OCI-LY7 (cell line): ENCODE data around the gene ACSL3. TPM values are rescaled to one million over a fixed set of nuclear protein-coding genes. Genes with fewer than 3 reads are reported as not detected.

Experiments
- BruUV-seq: library from RNA; stranded (reverse); fragments of 400-500 nt; replicated peaks from 2 replicates; lab custom pipeline; 2021; lab: Mats Ljungman, UMichigan
- CTCF ChIA-PET: fragments of 300-600 bp; sonication (Branson Sonifier 250); formaldehyde crosslinking; loops from one replicate; lab custom pipeline; 2022; ENCODE audit warnings: antibody characterized with exemption; ENCODE audit not compliant: unreplicated experiment; lab: Charles Lee
- POLR2A ChIA-PET: fragments of 300-600 bp; sonication (Branson Sonifier 250); formaldehyde crosslinking; loops from one replicate; lab custom pipeline; 2022; ENCODE audit warnings: antibody characterized with exemption; lab: Charles Lee
- DNase-seq: peaks from one replicate; pipeline ENCODE4 v3.0.0-alpha.2; 2015; ENCODE audit warnings: low spot score
- H2AFZ ChIP-seq: fragments of 200-600 bp; sonication (generic), shearing (Covaris generic); 2 replicates; pipeline ENCODE4 v1.6.1; 2014; ENCODE audit warnings: mild to moderate bottlenecking, antibody characterized with exemption, low read length, moderate library complexity
- H3K27ac ChIP-seq: fragments of 200-600 bp; sonication (generic); 2 replicates; pipeline ENCODE4 v1.5.1; 2014; ENCODE audit warnings: mixed run types, low read depth, mild to moderate bottlenecking, moderate library complexity, low read length, inconsistent platforms; ENCODE audit not compliant: poor library complexity, severe bottlenecking
- H3K36me3 ChIP-seq: fragments of 200-600 bp; sonication (generic); 2 replicates; pipeline ENCODE4 v1.6.1; 2014; ENCODE audit warnings: mild to moderate bottlenecking, antibody characterized with exemption, low read length, moderate library complexity, mixed read lengths; ENCODE audit not compliant: insufficient read depth
- H3K4me1 ChIP-seq: fragments of 200-600 bp; sonication (generic); 2 replicates; pipeline ENCODE4 v1.5.1; 2014; ENCODE audit warnings: mild to moderate bottlenecking, low read length; ENCODE audit not compliant: insufficient read depth, poor library complexity, severe bottlenecking
- H3K4me2 ChIP-seq: fragments of 200-600 bp; sonication (generic); 2 replicates; pipeline ENCODE4 v1.6.1; 2014; ENCODE audit warnings: mild to moderate bottlenecking, low read length
- H3K4me3 ChIP-seq: fragments of 200-600 bp; sonication (generic); 2 replicates; pipeline ENCODE4 v1.5.1; 2014; ENCODE audit warnings: mild to moderate bottlenecking, low read depth, low read length; ENCODE audit not compliant: poor library complexity, severe bottlenecking
- H3K79me2 ChIP-seq: fragments of 200-600 bp; sonication (generic); 2 replicates; pipeline ENCODE4 v1.6.1; 2016; ENCODE audit warnings: low read depth, mild to moderate bottlenecking, low read length, moderate library complexity, mixed read lengths; ENCODE audit not compliant: insufficient read depth
- H3K9me2 ChIP-seq: fragments of 200-600 bp; sonication (generic); 2 replicates; pipeline ENCODE4 v1.6.1; 2016; ENCODE audit warnings: mild to moderate bottlenecking, low read length, mixed read lengths; ENCODE audit not compliant: insufficient read depth
- H3K9me3 ChIP-seq: fragments of 200-600 bp; sonication (generic); 2 replicates; pipeline ENCODE4 v1.6.1; 2014; ENCODE audit warnings: mild to moderate bottlenecking, mixed run types, low read length, mixed read lengths
- H4K20me1 ChIP-seq: fragments of 200-600 bp; sonication (generic); 2 replicates; pipeline ENCODE4 v1.6.1; 2014; ENCODE audit warnings: mild to moderate bottlenecking, antibody characterized with exemption, low read length, moderate library complexity, mixed read lengths; ENCODE audit not compliant: insufficient read depth
- CTCF ChIP-seq: fragments of 200-600 bp; sonication (generic); conservative IDR thresholded peaks from 2 replicates; pipeline ENCODE4 v1.5.1; 2014; ENCODE audit warnings: mild to moderate bottlenecking, antibody characterized with exemption, low read length, moderate library complexity, mixed read lengths
- EZH2phosphoT487 ChIP-seq: fragments of 200-600 bp; sonication (generic); IDR thresholded peaks from 2 replicates; pipeline ENCODE4 v1.6.1; 2018; ENCODE audit warnings: low read depth, borderline replicate concordance, mild to moderate bottlenecking, mixed run types, antibody characterized with exemption, low read length, moderate library complexity, mixed read lengths
- intact Hi-C: fragments of 100-400 bp; cut with micrococcal nuclease; formaldehyde crosslinking; loops from one replicate; pipeline ENCODE4 v1.10.0; 2022; ENCODE audit not compliant: unreplicated experiment
- total RNA-seq, 2 experiments: library from RNA; depleted of rRNA in 1 of 2; stranded (reverse); fragments of >200 nt in 1 of 2; shearing (Covaris generic) in 1 of 2; gene quantifications; 2 replicates each; pipeline ENCODE4 v1.2.3, GENCODE V29; 2014 to 2022

Gene ACSL3
- total RNA-seq, 2 experiments from 2014 or later = 62.6 to 83.2 TPM

- H3K27ac ChIP-seq = no peak overlapping the region
- ChIA-PET CTCF (no interaction called here), POLR2A (no interaction called here)
- H3K79me2 ChIP-seq = no peaks in the 10 kb centered on the region
- no peaks in the 10 kb centered on the region for H3K9me2 ChIP-seq
- TF ChIP-seq EZH2phosphoT487 (no peak), CTCF (no peak)
- H4K20me1 ChIP-seq = no peaks in the 10 kb centered on the region
- H2AFZ ChIP-seq = no peak overlapping the region
- no peak overlapping the region for H3K4me3 ChIP-seq
- no peak overlapping the region for H3K4me2 ChIP-seq
- no TSS peak for BruUV-seq
- H3K36me3 ChIP-seq = peaks cover 21% of the 10 kb centered on the region
- no peaks in the 10 kb centered on the region for H3K4me1 ChIP-seq
- intact Hi-C loops = no loop called here
- no peak for DNase-seq
- peaks cover 11% of the 10 kb centered on the region; the same call in 1 of the 2 replicates for H3K9me3 ChIP-seq
Measured at GRCh38 chr2:222942977-222943376, 82.1 kb downstream of the ACSL3 start.

GRCh38 chr2:222943820-222944219, 83.0 kb downstream of the ACSL3 start:
- Histone ChIP-seq H3K9me3 (peaks cover 3% of the 10 kb centered on the region; the same call in 1 of the 2 replicates), H3K9me2 (no peaks in the 10 kb centered on the region), H3K4me1 (no peaks in the 10 kb centered on the region), H3K4me3 (no peak overlapping the region), H3K4me2 (no peak overlapping the region), H3K36me3 (peaks cover 13% of the 10 kb centered on the region), H3K27ac (no peak overlapping the region), H3K79me2 (no peaks in the 10 kb centered on the region), H2AFZ (no peak overlapping the region), H4K20me1 (no peaks in the 10 kb centered on the region)
- no peak for DNase-seq
- POLR2A ChIA-PET = interaction anchor here (0.6 to 1.2 kb wide), 5 partner anchors 29 to 311 kb away, joined by 3 to 6 read pairs (median 4); no protein-coding TSS in a partner anchor
- intact Hi-C loops = no loop called here
- CTCF ChIA-PET = no interaction called here
- no TSS peak for BruUV-seq
- TF ChIP-seq CTCF = no peak
- no peak for TF ChIP-seq EZH2phosphoT487

- intact Hi-C loops = no loop called here
- ChIA-PET CTCF (no interaction called here), POLR2A (interaction anchor here (0.6 to 1.2 kb wide), 5 partner anchors 13 to 312 kb away, joined by 3 to 6 read pairs (median 5); no protein-coding TSS in a partner anchor)
- Histone ChIP-seq H3K9me3 (no peaks in the 10 kb centered on the region), H3K9me2 (no peaks in the 10 kb centered on the region), H4K20me1 (no peaks in the 10 kb centered on the region), H3K79me2 (no peaks in the 10 kb centered on the region), H2AFZ (no peak overlapping the region), H3K36me3 (peaks cover 12% of the 10 kb centered on the region; the same call in 1 of the 2 replicates), H3K4me2 (no peak overlapping the region), H3K4me1 (no peaks in the 10 kb centered on the region), H3K27ac (no peak overlapping the region), H3K4me3 (no peak overlapping the region)
- no TSS peak for BruUV-seq
- no peak for DNase-seq
- TF ChIP-seq CTCF (no peak), EZH2phosphoT487 (no peak)
Measured at GRCh38 chr2:222944552-222944951, 83.7 kb downstream of the ACSL3 start.
